Activated effector memory CD4-positive, alpha-beta T cell treated with anti-CD3 and anti-CD28 coated beads, Interleukin-2, amount 50 U/mL, for 16 hours (primary cell): ENCODE data around the gene ADPRM.
"Not testable (repeated sequence)": the region's sequence is repeated elsewhere in the genome, so short reads cannot be mapped to it uniquely, and the experiment has no call there.

Experiments used
- DNase-seq: peaks from one replicate; pipeline ENCODE4 v3.0.0-alpha.2; 2020

ADPRM gene

DNA sequence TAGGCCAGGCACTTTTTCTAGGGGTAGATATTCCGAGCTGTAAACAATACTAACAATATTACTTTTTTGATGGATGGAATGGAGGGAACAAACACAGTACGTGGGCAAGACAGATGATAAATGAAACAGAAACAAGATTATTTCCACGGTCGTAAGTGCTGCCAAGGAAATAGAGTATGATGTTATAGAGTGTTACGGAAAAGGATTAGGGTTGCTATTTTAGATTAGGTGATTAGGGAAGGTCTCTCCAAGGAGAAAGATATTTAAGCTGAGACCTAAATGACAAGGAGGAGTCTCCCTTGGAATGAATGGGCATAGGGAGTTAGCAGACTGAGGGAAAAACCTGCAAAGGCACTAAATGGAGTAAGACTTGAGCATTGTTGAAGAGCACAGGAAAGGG, 8.3 kb downstream of the ADPRM start:
- DNase-seq: no peak

DNA sequence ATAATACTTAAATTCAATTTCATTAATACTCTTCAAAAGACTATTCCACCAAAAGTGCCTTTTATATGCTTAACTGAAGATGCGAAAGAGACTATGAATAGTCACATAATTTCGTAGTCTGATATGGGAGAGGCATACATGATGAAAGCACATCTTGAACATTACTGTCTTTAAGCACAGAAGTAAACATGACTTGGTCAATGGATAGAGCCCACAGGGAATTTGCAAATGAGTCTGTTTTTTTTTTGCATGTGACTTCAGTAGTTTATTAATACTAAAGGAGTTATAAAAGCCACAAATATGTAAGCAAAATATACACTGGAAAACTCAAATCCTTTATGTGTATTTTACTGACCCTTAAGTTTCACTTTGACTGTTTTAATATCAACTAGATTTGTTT, 15.9 kb downstream of the ADPRM start:
- no peak for DNase-seq

DNA sequence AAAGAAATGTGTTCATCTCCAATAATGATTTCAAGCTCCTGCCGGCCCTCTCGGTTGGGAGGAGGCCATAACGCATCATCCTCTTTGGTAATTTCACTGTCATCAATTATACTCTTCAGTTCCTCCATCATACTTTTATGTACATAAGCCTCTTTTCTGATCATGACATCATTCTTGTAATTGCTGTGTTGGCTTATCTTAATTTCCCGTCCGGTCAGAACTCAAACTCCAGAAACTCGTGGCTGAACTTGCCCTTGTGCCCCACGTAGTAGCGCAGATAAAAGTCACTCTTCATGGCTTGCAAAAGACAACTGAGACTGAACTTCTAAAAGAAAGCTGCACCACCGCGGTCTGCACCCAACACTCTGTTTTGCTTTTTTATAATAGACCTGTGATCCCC, 18.8 kb downstream of the ADPRM start:
- DNase-seq: no peak

DNA sequence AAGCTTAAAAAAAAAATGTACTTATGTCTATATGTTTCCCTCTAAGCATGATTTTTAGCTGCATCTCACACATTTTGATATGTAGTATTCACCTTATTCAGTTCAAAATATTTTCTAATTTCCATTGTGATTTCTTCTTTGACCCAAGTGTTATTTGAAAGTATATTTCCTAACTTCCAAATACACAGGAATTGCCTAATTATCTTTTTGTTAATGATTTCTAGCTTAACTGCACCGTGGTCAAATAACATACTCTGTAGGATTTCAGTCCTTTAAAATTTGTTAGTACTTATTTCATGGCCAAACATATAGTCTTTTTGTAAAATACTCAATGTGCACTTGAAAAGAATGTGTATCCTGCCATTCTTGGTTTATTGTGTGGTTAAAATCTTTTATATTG, 21.2 kb downstream of the ADPRM start:
- no peak for DNase-seq

DNA sequence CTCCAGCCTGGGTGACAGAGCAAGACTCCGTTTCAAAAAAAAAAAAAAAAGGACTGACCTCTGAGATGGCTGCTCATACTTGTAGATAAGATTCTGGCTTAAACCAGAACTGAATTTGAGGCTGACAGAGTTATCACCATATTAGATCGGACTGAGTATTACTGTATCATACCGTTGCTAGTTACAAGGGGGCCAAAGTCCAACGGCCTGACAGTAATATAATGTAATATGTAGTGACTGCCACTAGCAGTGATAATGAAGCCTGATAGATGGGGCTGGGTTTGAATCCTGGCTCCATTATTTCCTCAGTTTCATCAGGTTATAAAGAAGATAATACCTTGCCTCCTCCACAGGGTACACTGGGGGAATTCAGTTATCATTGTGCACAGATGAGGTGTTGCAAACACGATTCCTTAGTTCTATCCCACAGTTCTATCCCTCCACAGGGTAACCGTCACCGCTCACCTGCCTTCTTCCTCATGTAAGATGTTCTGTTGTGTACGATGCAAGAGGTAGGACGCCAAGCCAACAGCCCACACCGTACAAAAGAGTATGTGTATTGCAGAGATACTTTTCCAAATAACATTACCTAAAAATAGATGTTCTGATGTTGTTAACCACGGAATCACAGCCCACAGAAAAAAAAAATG, 27.3 kb downstream of the ADPRM start:
- no peak for DNase-seq

DNA sequence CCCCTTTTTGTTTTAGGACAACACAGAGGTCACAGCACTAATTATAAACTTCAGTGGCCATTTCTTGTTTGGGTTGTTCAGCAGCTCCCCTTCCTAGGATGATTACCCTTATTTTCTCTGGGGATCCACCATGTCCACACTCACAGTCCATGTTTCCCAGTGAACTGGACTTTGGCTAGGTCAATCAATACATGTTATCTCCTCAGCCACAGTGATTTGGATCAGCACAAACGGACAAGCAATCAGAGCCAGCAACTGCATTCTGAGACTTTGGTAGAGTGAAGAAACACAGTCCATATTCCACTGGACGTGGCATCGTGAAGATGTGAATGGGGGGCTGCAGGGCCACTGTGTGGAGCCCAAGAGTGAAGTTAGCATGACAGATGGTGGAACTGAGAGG, 27.9 kb downstream of the ADPRM start:
- no peak for DNase-seq

DNA sequence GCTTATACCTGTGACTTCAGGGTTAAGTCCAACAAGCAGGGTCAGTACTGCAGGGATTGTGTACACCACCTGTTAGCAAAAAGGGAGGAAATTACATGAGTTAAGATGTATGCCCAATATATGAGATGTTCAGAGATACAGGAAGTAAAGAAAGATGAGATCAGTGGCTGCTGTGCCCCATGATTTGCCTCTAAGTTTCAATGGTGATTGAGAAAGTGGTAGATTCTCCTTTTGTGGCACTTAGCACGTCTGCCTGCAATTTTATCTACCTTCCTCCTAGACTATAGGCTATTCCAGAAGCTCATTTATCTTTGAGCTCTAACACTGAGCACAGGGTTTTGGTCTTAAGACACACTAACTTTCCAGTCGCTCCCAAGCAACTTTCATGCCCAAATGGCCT, 28.8 kb downstream of the ADPRM start:
- no peak for DNase-seq

DNA sequence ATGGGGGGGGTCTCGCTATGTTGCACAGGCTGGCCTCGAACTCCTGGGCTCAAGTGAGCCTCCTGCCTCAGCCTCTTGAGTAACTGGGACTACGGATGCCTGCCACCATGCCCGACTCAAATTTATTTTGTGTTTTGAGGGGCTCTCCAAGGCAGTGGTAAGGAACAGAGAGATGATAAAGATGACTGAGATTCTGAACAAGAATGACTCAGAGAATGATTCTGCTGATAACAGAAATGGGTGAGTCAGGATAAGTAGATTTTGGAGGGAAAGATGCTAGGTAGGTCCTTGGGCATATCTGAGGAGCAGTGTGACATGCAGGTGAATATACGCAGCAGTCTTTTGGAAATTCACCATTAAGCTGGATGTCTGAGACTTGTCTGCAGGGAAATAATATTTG, 29.8 kb downstream of the ADPRM start:
- no peak for DNase-seq

DNA sequence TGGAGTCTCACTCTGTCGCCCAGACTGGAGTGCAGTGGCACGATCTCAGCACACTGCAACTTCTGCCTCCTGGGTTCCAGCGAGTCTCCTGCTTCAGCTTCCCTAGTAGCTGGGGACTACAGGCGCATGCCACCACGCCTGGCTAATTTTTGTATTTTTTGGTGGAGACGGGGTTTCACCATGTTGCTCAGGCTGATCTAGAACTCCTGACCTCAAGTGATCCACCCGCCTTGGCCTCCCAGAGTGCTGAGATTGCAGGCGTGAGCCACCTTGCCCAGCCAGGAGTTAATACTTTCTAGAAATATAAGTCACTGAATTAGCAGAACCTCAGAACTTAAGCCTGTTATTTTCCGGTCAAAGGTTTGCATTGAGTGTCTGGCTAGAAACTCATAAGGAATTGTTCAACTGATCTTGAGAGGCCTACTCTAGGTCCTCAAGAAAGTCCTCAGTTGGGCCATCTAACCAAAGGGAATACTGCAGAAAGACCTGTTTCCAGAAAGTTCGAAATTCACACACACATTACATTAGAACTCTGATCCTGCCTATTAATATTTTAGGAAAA, 31.0 kb downstream of the ADPRM start:
- DNase-seq: no peak

DNA sequence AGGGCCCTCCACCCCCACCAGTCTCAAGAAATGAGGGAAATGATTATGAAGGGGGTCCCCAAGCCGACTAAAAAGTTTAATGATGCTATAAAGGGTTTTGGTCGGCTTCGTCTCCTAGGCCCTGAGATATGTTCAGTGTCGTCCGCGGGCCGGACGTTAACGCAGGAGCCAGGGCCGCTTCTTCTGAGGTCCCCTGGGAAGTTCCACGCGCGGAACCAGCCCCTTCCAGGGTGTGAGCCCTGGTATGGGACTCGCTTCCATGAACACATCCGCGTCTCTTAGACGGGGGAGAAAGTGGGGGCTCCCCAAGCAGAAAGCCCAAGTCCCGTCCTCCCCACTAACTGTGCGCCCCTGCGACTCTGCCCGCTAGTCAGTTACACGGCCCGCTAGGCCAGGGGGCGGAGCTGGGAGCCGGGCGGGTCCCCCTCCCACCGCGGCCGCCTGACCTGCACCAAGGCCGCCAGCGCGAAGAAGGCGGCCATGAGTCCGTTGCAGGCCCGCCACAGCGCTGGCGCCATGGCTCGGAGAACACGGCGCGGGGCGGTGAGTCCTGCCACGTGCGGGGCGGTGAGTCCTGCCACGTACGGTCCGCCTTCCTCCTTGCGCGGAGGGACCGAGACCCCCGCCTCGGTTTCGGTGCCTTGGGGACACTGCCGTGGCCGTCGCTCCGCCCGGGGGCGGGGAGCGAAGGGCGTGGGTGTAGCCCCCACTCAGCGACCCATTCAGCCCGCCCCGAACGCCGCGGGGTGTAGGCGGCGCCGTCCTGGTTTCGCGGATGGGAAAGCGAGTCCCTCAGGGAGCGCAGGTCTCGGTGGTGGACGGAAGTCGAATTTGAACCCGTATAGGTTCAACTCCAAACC, 32.2 kb downstream of the ADPRM start, which contains the start of gene TMEM220:
TMEM220 (minus strand) TSS at position 690 of the 860 bp plus-strand sequence; CDS start at position 518, 172 bp downstream.
- peak; percentile 72 for DNase-seq

DNA sequence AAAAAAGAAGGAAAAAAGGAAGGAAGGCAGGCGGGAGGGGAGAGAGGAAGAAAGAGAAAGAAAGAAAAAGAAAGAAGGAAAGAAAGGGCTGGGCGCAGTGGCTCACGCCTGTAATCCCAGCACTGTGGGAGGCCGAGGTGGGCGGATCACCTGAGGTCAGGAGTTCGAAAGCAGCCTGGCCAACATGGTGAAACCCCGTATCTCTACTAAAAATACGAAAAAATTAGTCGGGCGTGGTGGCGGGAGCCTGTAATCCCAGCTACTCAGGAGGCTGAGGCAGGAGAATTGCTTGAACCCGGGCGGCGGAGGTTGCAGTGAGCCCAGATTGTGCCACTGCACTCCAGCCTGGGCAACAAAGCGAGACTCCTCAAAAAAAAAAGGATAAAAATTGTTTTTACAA, 32.9 kb downstream of the ADPRM start:
- not testable (repeated sequence) for DNase-seq

DNA sequence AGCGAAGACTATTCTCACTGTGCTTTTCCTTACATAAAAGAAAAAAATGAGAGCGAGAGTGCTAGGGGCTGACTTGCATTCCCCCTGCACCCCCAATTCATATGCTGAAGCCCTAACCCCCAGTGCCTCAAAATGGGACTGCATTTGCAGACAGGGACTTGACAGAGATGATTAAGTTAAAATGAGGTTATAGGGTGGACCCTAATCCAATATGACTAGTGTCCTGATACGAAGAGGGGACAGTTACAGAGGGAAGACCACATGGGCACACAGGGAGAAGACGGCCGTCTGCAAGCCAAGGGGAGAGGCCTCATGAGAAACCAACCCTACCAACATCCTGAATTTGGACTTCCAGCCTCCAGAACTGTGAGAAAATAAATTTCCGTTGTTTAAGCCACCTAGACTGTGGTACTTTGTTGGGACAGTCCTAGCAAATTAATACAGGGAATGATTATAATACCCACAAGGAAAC, 34.0 kb downstream of the ADPRM start:
- no peak for DNase-seq

DNA sequence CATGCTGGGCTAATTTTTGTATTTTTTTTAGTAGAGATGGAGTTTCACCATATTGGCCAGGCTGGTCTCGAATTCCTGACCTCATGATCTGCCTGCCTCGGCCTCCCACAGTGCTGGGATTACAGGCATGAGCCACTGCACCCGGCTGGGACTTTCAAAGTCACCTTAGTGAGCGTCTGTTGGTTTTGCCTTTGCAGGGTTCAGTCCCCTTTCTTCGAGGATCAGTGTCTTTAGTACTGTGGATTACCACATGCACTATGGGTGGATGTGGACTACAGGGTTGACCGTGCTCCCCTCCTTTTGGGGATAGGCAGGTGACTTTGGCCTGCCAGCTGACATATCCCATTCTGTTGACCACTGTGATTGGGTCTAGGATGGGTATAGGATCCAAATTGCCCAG, 34.7 kb downstream of the ADPRM start:
- DNase-seq: not testable (repeated sequence)

DNA sequence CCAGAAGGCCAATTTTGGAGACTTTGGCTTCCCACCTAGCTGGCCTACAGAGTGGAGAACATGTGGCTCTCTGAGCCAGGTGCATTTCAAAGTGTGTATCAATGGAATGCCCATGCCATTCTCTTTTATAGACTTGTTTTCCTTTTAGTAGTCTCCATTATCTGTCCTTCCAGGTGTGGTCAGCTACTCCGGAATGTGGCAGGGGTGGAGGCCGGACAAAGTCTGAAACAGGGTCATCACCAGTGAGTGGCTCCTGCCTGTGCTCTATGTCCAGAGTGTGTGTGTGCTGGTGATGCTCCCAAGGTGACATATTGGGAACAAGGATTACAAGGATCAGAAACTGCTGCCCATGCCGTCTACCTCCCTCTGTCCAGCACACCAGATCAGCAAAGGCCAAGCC, 36.3 kb downstream of the ADPRM start:
- no peak for DNase-seq

DNA sequence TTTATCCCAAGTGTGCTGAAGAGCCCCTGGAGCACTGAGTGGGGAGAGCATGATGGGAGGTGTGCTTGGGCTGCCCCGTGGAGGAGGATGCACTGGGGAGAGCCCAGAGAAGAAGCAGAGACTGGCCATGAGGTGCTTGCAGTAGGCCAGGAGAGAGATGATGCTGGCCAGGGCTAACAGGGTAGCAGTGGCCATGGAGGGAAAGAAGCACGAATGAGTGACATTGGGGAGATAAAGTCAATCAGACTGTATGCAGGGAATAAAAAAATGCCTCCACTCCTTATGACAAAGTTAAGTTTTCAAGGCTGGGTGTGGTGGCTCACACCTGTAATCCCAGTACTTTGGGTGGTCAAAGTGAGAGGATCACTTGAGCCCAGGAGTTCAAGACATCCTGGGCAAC, 37.9 kb downstream of the ADPRM start:
- DNase-seq: no peak

DNA sequence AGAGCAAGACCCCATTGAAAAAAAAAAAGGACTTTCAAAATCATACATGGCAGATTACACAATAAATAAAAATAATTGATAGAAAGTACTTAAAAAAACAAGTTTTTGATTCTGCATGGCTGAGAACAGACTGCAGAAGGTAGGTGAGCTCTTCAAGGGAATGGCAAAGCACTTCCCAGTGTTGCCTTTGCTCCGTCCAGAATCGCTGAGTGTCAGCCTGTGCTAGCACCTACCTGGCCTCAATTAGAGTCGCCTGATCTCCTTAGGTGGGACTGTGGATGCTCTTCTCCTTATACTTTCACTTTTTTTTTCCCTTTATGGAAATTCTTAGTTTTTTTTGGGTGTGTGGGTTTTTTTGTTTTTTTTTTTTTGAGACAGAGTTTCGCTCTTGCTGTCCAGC, 38.4 kb downstream of the ADPRM start:
- DNase-seq: no peak

DNA sequence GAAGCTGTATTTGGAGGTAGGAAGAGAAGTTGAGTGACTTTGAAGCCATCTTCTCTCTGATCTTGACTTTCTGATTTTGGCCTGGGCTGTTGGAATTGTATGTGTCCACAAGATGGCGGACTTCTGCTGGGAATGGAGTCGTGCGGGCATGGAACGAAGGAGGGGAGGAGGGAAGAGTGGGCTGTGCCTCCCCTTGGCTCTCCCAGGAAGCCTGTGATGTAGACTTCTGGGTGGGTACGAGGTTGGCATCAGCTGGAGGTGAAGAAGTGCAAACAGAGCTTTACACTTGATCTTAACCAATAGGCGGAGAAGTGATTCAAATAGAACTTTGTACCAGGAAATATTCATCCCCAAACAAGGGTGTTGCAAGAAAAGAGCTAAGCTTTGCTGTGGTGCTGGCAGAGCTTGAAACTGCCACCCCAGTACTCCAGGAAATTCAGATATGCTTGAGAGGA, 39.8 kb downstream of the ADPRM start:
- no peak for DNase-seq

DNA sequence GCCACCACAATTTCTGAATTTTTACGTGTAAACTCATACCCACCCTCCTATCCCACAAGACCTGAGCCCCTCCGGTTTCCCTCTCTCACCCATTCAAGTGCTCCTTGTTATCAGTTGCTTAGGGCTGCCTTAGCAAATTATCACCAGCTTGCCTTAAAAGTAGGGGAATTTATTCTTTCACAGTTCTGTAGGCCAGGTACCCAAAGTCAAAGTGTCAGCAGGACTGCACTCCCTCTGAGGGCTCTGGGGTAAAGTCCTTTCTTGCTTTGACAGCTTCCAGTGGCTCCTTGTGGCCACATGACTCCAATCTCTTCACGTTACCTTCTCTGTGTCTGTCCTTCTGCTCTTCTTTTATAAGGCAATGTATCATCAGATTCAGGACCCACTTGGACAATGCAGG, 40.3 kb downstream of the ADPRM start:
- DNase-seq: no peak

DNA sequence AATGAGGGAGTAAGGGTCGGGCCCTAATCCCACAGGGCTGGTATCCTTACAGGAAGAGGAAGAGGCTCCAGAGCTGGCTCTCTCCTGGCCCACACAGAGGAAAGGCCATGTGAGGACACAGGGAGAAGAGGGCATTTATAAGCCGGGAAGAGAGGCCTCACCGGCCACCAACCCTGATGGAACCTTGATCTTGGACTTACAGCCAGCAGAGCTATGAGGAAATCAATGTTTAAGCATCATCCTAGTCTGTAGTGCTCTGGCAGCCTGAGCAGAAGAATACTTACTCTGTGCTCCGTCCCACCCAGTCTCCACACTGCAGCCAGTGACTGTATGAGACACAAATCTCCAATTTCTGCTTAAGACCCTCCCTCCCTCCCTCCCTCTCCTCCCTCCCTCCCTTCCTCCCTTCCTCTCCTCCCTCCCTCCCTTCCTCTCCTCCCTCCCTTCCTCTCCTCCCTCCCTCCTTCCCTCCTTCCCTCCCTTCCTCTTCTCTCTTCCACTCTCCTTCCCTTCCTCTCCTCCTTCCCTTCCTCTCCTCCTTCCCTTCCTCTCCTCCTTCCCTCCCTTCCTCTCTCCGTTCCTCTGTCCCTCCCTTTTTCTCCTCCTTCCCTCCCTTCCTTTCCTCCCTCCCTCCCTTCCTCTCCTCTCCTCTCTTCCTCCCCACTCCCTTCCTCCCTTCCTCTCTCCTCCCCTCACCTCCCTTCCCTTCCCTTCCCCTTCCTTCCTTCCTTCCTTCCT, 41.3 kb downstream of the ADPRM start:
- DNase-seq: no peak

DNA sequence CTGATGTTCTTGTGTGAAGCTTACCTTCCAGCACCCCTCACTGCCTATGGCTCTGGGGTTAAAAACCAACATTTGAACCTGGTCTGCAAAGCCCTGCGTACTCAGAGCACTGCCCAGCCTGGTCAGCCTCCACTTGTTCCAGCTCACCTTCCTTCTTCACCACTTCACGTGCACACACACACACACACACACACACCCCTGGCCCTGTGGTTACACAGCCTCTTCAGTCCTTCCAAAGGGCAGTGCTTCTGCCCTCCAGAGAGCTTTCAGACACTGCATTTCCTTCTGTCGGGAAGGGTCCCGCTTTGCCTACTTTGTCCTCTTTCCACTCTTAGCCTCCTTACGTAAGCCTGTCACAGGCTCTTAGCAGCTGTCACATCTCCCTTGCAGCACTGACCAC, 42.0 kb downstream of the ADPRM start:
- no peak for DNase-seq

DNA sequence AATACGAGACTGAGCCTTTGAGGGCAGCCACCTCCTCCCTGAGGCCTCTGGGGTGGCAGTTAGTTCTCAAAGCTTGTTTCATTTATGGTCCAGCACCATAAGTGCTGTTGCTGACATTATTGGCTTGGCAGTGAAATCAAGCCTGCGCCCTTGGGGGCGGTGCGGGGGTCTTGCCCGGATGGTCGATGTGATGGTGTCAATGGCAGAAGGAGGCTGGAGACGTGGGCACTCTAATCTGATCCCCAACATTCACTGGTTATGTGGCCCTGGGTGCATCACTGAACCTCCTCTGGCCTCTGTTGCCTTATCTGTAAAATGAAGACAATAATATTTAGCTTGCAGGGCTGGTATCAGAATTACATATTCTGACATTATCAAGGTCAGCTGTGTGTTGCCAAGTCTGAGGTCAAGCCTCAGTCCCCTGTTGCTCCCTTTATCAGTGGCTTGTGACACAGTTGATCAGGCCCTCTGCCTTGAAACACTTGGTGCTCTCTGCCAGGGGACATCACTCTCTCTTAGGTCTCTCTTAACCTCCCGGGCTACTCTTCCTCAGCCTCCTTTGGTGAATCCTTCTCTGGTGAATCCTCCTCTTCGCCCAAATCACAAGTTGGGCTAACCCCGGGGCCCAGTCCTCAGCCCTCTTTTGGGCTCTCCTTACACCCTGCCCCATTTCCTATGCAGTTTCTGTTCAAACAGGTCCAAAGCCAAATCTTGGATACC, 44.2 kb downstream of the ADPRM start:
- DNase-seq: no peak

DNA sequence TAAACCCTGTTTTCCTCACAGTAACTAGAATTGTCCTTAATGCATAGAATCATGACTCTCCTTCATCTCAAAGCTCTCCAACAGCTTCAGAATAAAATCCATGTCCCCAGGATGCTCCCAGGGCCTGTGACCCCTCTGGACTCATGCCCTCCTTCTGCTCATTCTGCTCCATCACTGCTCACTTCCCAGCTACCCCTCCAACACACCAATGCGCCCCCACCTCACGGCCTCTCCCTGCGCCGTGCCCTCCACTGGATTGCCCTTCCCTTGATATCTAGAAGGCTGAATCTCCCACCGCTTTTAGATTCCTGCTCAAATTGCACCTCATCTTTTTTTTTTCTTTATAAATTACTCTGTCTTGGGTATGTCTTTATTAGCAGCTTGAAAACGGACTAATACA, 45.0 kb downstream of the ADPRM start:
- no peak for DNase-seq
